SJCRH30 (cell line): ENCODE measurements around the gene HSDL2. TPM values are rescaled to one million over a fixed set of nuclear protein-coding genes. Genes with fewer than 3 reads are reported as not detected.
"Not testable (repeated sequence)": the region's sequence is repeated elsewhere in the genome, so short reads cannot be mapped to it uniquely, and the experiment has no call there.

Source experiments
- DNase-seq, 2 experiments: peaks; one replicate each; pipeline ENCODE4 v3.0.0-alpha.2; 2015 to 2020
- H3K27ac ChIP-seq: fragments of 250-450 bp; sonication (Bioruptor Pico); 2 replicates; pipeline ENCODE4 v1.5.1; 2020; ENCODE audit warnings: mild to moderate bottlenecking, moderate library complexity
- H3K27me3 ChIP-seq: fragments of 250-450 bp; sonication (Bioruptor Pico); 2 replicates; pipeline ENCODE4 v1.5.1; 2020; ENCODE audit warnings: mild to moderate bottlenecking, moderate library complexity
- H3K36me3 ChIP-seq: fragments of 250-450 bp; sonication (Bioruptor Pico); 2 replicates; pipeline ENCODE4 v1.5.1; 2020; ENCODE audit warnings: mild to moderate bottlenecking, moderate library complexity
- H3K4me1 ChIP-seq: fragments of 250-450 bp; sonication (Bioruptor Pico); 2 replicates; pipeline ENCODE4 v1.5.1; 2020; ENCODE audit warnings: mild to moderate bottlenecking, moderate library complexity
- H3K4me3 ChIP-seq: fragments of 250-450 bp; sonication (Bioruptor Pico); 2 replicates; pipeline ENCODE4 v1.5.1; 2020; ENCODE audit warnings: mild to moderate bottlenecking, moderate library complexity
- H3K9me3 ChIP-seq: fragments of 250-450 bp; sonication (Bioruptor Pico); replicated peaks from 2 replicates; pipeline ENCODE4 v1.5.1; 2020; ENCODE audit warnings: mild to moderate bottlenecking, moderate library complexity
- total RNA-seq: library from RNA; depleted of rRNA; stranded (reverse); fragments of >200 nt; shearing (Covaris generic); gene quantifications from 2 replicates; pipeline ENCODE4 v1.2.3, GENCODE V29; 2014

Gene HSDL2
- total RNA-seq, 1 experiment from 2014 or later, result 41.4 TPM

- Histone ChIP-seq H3K27ac (no peak overlapping the region; the same call in 1 of the 2 replicates), H3K9me3 (no peaks in the 10 kb centered on the region; the same call in 1 of the 2 replicates), H3K27me3 (no peaks in the 10 kb centered on the region), H3K4me3 (peak overlapping the region; percentile 79), H3K4me1 (peaks cover 15% of the 10 kb centered on the region), H3K36me3 (no peaks in the 10 kb centered on the region)
- no peak for DNase-seq
Measured at GRCh38 chr9:112377684-112378327, 2.1 kb upstream of the HSDL2 start.

GRCh38 chr9:112378328-112379176 lies 1.4 kb upstream of the HSDL2 start:
- Histone ChIP-seq H3K27me3 (no peaks in the 10 kb centered on the region), H3K27ac (peak overlapping the region; percentile 90), H3K4me1 (peaks cover 15% of the 10 kb centered on the region), H3K9me3 (no peaks in the 10 kb centered on the region; the same call in 1 of the 2 replicates), H3K36me3 (no peaks in the 10 kb centered on the region), H3K4me3 (peak overlapping the region; percentile 79)
- DNase-seq, result peak; percentile 33 to 51

- Histone ChIP-seq H3K9me3 (no peaks in the 10 kb centered on the region; the same call in 1 of the 2 replicates), H3K27me3 (no peaks in the 10 kb centered on the region), H3K4me1 (peaks cover 15% of the 10 kb centered on the region), H3K27ac (peak overlapping the region; percentile 90), H3K4me3 (peak overlapping the region; percentile 79), H3K36me3 (0 out of 2 replicates have a peak, but pooled peaks cover under 1% of the 10 kb centered on the region)
- peak; percentile 100 for DNase-seq
Measured at GRCh38 chr9:112379177-112380101, 469 bp upstream of the HSDL2 start.

GRCh38 chr9:112380825-112381221 lies 915 bp downstream of the HSDL2 start:
- DNase-seq, result peak in 1 of 2 experiments; percentile 9
- H3K9me3 ChIP-seq, result no peaks in the 10 kb centered on the region; the same call in 1 of the 2 replicates
- H3K36me3 ChIP-seq, result 0 out of 2 replicates have a peak, but pooled peaks cover 2% of the 10 kb centered on the region
- H3K27me3 ChIP-seq, result no peaks in the 10 kb centered on the region
- H3K4me3 ChIP-seq, result peak overlapping the region; percentile 79
- peaks cover 15% of the 10 kb centered on the region for H3K4me1 ChIP-seq
- peak overlapping the region; percentile 90 for H3K27ac ChIP-seq

GRCh38 chr9:112382066-112382465 lies 2.2 kb downstream of the HSDL2 start:
- Histone ChIP-seq H3K9me3 (no peaks in the 10 kb centered on the region), H3K4me1 (peaks cover 13% of the 10 kb centered on the region), H3K4me3 (no peak overlapping the region), H3K27ac (no peak overlapping the region), H3K27me3 (no peaks in the 10 kb centered on the region), H3K36me3 (peaks cover 8% of the 10 kb centered on the region; the same call in 1 of the 2 replicates)
- no peak for DNase-seq

- Histone ChIP-seq H3K36me3 (peaks cover 12% of the 10 kb centered on the region), H3K9me3 (no peaks in the 10 kb centered on the region), H3K27ac (no peak overlapping the region), H3K27me3 (no peaks in the 10 kb centered on the region), H3K4me1 (peaks cover 9% of the 10 kb centered on the region), H3K4me3 (no peak overlapping the region)
- DNase-seq, result no peak
Measured at GRCh38 chr9:112382501-112383364, 2.8 kb downstream of the HSDL2 start.

- no peak overlapping the region for H3K27ac ChIP-seq
- no peak overlapping the region for H3K4me3 ChIP-seq
- no peak for DNase-seq
Measured at GRCh38 chr9:112384219-112384618, 4.3 kb downstream of the HSDL2 start.

GRCh38 chr9:112384690-112385089 lies 4.8 kb downstream of the HSDL2 start:
- H3K4me3 ChIP-seq, result no peak overlapping the region
- no peak for DNase-seq
- no peak overlapping the region for H3K27ac ChIP-seq
- H3K9me3 ChIP-seq, result 0 out of 2 replicates have a peak, but pooled peaks cover 3% of the 10 kb centered on the region
- no peaks in the 10 kb centered on the region for H3K27me3 ChIP-seq
- peaks cover 24% of the 10 kb centered on the region for H3K36me3 ChIP-seq
- peaks cover 3% of the 10 kb centered on the region for H3K4me1 ChIP-seq

More at GRCh38 chr9:112384219-112384618, 4.3 kb downstream of the HSDL2 start:
- peaks cover 19% of the 10 kb centered on the region for H3K36me3 ChIP-seq
- no peaks in the 10 kb centered on the region for H3K27me3 ChIP-seq
- no peaks in the 10 kb centered on the region for H3K9me3 ChIP-seq
- H3K4me1 ChIP-seq, result peaks cover 3% of the 10 kb centered on the region

- Histone ChIP-seq H3K4me1 (no peaks in the 10 kb centered on the region), H3K27me3 (no peaks in the 10 kb centered on the region), H3K27ac (no peak overlapping the region), H3K4me3 (no peak overlapping the region), H3K36me3 (peaks cover 25% of the 10 kb centered on the region), H3K9me3 (peaks cover 4% of the 10 kb centered on the region; the same call in 1 of the 2 replicates)
- DNase-seq, result no peak
Measured at GRCh38 chr9:112387115-112387514, 7.2 kb downstream of the HSDL2 start.

GRCh38 chr9:112389897-112390296 lies 10.0 kb downstream of the HSDL2 start:
- not testable (repeated sequence) for DNase-seq, H3K27ac ChIP-seq

GRCh38 chr9:112391936-112392560 lies 12.1 kb downstream of the HSDL2 start:
- H3K4me3 ChIP-seq, H3K27me3 ChIP-seq, H3K27ac ChIP-seq, DNase-seq, H3K9me3 ChIP-seq, H3K4me1 ChIP-seq: not testable (repeated sequence)
- peaks cover 17% of the 10 kb centered on the region for H3K36me3 ChIP-seq

More at GRCh38 chr9:112389897-112390296, 10.0 kb downstream of the HSDL2 start:
- not testable (repeated sequence) for H3K4me3 ChIP-seq, H3K9me3 ChIP-seq, H3K27me3 ChIP-seq, H3K4me1 ChIP-seq
- peaks cover 23% of the 10 kb centered on the region for H3K36me3 ChIP-seq

GRCh38 chr9:112393146-112393545 lies 13.2 kb downstream of the HSDL2 start:
- H3K27ac ChIP-seq, H3K4me1 ChIP-seq, H3K9me3 ChIP-seq, H3K27me3 ChIP-seq, H3K4me3 ChIP-seq: not testable (repeated sequence)
- peaks cover 12% of the 10 kb centered on the region for H3K36me3 ChIP-seq
- peak in 1 of 2 experiments; percentile 11 for DNase-seq

GRCh38 chr9:112396416-112396815 lies 16.5 kb downstream of the HSDL2 start:
- no peak for DNase-seq
- Histone ChIP-seq H3K4me3 (no peak overlapping the region), H3K36me3 (0 out of 2 replicates have a peak, but pooled peaks cover 4% of the 10 kb centered on the region), H3K4me1 (no peaks in the 10 kb centered on the region), H3K9me3 (peaks cover 5% of the 10 kb centered on the region; the same call in 1 of the 2 replicates), H3K27me3 (no peaks in the 10 kb centered on the region), H3K27ac (no peak overlapping the region)
